ENCODE measurements around the gene FOXC1.

The FOXC1 gene

DNA sequence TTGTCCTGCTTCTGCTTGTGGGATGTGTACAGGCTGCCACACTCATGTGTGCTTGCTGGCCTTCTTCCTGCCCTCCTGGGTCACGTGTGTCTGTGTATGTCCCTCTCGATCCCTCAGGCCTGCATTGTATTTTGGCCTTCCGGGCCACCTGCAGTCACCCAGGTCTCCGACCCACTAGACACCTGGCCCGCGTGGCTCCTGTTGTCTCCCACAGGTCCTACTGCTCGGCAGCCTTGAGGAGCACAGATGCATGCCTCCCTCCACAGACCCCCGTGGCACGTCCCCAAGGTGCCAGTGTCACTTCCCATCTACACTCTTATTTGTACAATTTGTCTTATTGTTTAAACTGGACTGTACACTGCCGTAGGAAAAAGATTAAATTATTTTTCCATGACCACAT is 43.1 kb downstream of the FOXC1 start:
- H3K27ac Mint-ChIP-seq = no peak overlapping the region
- no peaks in the 10 kb centered on the region for H3K9me3 Mint-ChIP-seq
- H3K4me3 Mint-ChIP-seq = no peak overlapping the region
- H3K27me3 Mint-ChIP-seq = no peaks in the 10 kb centered on the region
- H3K36me3 Mint-ChIP-seq = no peaks in the 10 kb centered on the region
- H3K4me1 Mint-ChIP-seq = no peaks in the 10 kb centered on the region

DNA sequence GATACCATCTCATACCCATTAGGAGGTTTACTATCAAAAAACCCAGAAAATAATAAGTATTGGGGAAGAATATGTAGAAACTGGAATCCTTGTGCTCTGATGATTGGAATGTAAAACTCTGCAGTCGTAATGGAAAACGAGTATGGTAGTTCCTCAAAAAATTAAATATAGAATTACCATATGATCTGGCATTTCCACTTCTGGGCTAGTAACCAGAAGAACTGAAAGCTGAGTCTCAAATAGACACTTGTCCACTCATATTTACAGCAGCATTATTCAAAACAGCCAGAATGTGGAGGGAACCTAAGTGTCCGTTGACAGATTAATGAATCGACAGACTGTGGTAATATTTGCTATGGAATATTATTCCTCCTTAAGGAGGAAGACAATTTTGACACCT is 44.3 kb downstream of the FOXC1 start:
- no peaks in the 10 kb centered on the region for H3K4me1 Mint-ChIP-seq
- H3K27ac Mint-ChIP-seq = no peak overlapping the region
- no peaks in the 10 kb centered on the region for H3K9me3 Mint-ChIP-seq
- H3K36me3 Mint-ChIP-seq = peaks cover 2% of the 10 kb centered on the region
- H3K4me3 Mint-ChIP-seq = no peak overlapping the region
- H3K27me3 Mint-ChIP-seq = no peaks in the 10 kb centered on the region

DNA sequence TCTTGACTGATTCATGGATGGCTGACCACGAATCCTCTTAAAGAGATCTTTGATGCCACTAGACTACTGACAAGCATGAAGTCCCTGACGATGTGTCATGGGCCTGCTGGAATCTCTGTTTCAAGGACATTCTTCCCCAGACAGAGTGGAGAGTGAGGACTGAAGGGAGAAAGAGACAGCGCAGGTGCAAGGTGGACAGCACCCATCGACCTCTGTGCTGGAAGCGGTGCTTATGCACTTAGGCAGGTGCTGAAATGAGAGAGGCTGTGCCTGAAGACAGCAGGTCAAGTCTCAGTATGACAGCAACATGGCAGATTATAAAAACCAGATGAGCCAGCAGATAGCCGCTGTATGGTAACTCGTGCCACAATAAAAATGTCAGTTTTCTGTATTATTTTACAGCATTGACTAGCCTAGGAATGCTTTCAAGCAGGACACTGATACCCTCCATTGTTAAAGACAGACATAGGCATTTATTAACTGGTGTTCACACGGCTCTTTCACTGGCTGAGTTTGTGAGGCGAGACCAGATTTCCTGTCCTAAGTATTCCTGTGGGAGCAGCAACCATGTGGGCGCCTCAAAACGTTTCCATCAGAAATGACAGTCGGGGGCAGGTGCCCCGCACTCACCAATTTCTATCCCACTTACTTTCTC is 47.5 kb downstream of the FOXC1 start:
- Mint-ChIP-seq H3K27ac (no peak overlapping the region), H3K4me1 (no peaks in the 10 kb centered on the region), H3K27me3 (no peaks in the 10 kb centered on the region), H3K36me3 (peaks cover 4% of the 10 kb centered on the region), H3K4me3 (no peak overlapping the region), H3K9me3 (no peaks in the 10 kb centered on the region)

DNA sequence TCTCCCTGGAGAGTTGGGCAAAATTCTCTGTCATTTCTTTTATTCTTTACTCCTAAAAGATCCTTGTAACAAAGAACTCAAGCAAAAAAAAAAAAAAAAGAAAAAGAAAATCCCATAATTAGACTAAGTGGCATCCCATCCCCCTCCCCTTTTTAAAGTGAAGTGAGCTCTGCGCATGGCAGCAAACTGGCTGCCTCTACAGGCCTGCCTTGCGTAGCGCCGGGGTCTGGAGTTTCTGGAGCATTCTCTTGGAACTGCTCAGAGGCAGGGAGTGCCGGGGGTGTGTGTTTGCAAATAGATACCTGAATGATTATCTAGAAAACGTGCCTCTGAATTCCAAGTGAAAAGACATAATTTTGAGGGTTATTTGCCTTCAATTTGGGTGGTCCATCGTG is 48.1 kb downstream of the FOXC1 start:
- no peaks in the 10 kb centered on the region for H3K27me3 Mint-ChIP-seq
- no peaks in the 10 kb centered on the region for H3K4me1 Mint-ChIP-seq
- H3K9me3 Mint-ChIP-seq = no peaks in the 10 kb centered on the region
- no peak overlapping the region for H3K27ac Mint-ChIP-seq
- no peak overlapping the region for H3K4me3 Mint-ChIP-seq
- peaks cover 4% of the 10 kb centered on the region for H3K36me3 Mint-ChIP-seq

DNA sequence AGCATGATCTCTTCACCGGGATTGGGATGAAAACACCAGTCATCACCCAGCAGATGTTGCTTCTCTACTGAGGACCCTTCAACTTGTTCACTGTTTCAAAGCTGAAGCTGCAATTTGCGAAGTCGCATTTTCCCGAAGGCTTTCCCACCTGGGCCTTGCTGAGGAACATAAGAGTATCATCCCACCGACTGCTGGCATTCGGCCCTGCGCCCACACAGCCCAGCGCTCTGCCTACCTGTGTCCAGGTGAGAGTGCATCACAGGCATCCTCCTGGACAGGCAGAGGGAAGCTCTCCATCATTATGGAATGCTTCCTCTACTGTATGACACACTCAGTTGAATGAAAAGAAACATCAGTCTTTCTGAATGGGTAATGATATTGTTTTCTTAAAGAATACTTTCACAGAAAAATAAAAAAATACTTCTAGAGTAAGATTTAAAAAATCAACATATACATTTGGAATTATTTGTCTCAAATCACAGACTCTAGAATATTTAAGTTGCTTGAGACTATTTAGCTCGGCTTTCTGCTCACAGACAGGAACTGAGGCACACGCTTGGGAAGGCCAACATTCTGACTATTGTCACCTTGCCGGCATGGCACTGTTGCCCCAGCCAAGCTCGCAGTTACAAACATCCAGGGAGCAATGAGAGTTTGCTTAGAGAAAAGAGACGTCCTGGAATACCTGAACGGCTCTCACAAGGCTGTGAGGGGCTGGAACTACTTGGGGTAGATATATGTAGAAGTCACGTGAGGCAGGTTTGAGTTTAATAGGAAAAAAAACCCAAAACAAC is 48.7 kb downstream of the FOXC1 start:
- no peaks in the 10 kb centered on the region for H3K27me3 Mint-ChIP-seq
- H3K27ac Mint-ChIP-seq = no peak overlapping the region
- H3K9me3 Mint-ChIP-seq = no peaks in the 10 kb centered on the region
- H3K4me1 Mint-ChIP-seq = no peaks in the 10 kb centered on the region
- H3K36me3 Mint-ChIP-seq = peaks cover 4% of the 10 kb centered on the region
- H3K4me3 Mint-ChIP-seq = no peak overlapping the region

DNA sequence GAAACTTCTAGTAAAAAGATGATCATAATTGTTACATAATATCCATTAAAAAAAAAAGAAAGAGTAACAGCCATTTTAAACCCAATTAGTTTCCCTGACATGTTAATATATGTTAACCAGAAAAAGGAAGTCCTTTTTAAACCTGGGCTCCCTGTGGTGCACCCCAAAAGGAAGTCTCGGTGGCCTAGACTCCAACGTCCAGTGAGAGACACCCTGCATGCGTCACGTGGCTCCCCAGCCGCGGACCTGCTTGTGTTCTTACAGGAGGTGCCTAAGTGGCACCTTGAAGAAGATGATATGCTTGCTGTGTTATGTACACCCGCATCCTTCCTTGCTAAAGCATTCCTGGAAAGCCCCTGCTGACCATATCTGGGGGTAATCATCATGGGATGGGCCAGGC is 50.1 kb downstream of the FOXC1 start:
- no peak overlapping the region for H3K27ac Mint-ChIP-seq
- no peaks in the 10 kb centered on the region for H3K9me3 Mint-ChIP-seq
- no peak overlapping the region for H3K4me3 Mint-ChIP-seq
- H3K27me3 Mint-ChIP-seq = no peaks in the 10 kb centered on the region
- no peaks in the 10 kb centered on the region for H3K4me1 Mint-ChIP-seq
- H3K36me3 Mint-ChIP-seq = peaks cover 4% of the 10 kb centered on the region

DNA sequence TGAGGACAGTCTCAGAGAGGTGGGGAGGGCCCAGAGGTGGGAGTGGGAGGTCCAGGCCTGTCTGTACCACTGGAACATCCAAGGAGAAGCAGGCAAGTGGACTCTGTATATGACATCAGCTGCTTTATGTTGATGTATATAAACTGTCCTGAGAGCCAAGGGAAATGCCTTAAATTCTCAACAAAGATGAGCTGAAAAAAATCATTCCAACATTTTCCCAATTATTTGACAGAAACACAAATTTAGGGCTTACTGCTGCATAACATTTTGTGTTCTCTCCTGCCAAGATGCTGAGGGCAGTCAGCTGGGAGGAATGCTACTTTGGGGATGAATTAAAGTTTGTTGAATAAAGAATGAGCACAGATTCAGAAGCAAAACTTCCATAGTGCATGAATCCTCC is 52.8 kb downstream of the FOXC1 start:
- Mint-ChIP-seq H3K4me1 (no peaks in the 10 kb centered on the region), H3K4me3 (no peak overlapping the region), H3K27ac (no peak overlapping the region), H3K36me3 (peaks cover 4% of the 10 kb centered on the region), H3K9me3 (no peaks in the 10 kb centered on the region), H3K27me3 (no peaks in the 10 kb centered on the region)

Data from activated naive CD4-positive, alpha-beta T cell treated with anti-CD3 and anti-CD28 coated beads, Interleukin-2, amount 50 U/mL, for 24 hours (primary cell).